ES-I3 (cell line): ENCODE data around the gene NEU3.
"Not testable (repeated sequence)": the region's sequence is repeated elsewhere in the genome, so short reads cannot be mapped to it uniquely, and the experiment has no call there.

Source experiments
- H3K36me3 ChIP-seq: 2 replicates; pipeline ENCODE4 v1.6.1; 2013; ENCODE audit warnings: mild to moderate bottlenecking, low read length, control low read depth, moderate library complexity; ENCODE audit not compliant: insufficient read depth
- H3K4me1 ChIP-seq: 2 replicates; pipeline ENCODE4 v1.6.1; 2013; ENCODE audit warnings: mild to moderate bottlenecking, control low read depth, low read length; ENCODE audit not compliant: insufficient read depth
- H3K9ac ChIP-seq: 2 replicates; pipeline ENCODE4 v1.6.1; 2013; ENCODE audit warnings: low read depth, mild to moderate bottlenecking, low read length, moderate library complexity
- H3K9me3 ChIP-seq: 2 replicates; pipeline ENCODE4 v1.6.1; 2013; ENCODE audit warnings: mild to moderate bottlenecking, low read length, moderate library complexity; ENCODE audit not compliant: control insufficient read depth, insufficient read depth

NEU3 gene

DNA sequence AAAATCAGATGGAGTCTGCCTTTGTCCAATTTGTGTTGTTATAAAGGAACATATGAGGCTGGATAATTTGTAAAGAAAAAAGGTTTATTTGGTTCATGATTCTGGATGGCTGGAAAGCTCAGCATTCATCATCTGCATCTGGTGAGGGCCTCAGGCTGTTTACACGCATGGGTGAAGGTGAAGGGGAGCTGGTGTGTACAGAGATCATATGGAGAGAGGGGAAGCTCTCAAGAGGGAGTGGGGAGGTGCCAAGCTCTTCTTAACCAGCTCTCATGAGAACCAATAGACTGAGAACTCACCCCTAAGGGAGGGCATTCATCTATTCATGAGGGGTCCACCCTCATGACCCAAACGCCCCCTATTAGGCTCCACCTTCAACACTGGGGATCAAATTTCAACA lies 40.0 kb downstream of the NEU3 start:
- Histone ChIP-seq H3K9ac (no peak overlapping the region), H3K9me3 (no peaks in the 10 kb centered on the region), H3K4me1 (no peaks in the 10 kb centered on the region; the same call in 1 of the 2 replicates), H3K36me3 (no peaks in the 10 kb centered on the region)

DNA sequence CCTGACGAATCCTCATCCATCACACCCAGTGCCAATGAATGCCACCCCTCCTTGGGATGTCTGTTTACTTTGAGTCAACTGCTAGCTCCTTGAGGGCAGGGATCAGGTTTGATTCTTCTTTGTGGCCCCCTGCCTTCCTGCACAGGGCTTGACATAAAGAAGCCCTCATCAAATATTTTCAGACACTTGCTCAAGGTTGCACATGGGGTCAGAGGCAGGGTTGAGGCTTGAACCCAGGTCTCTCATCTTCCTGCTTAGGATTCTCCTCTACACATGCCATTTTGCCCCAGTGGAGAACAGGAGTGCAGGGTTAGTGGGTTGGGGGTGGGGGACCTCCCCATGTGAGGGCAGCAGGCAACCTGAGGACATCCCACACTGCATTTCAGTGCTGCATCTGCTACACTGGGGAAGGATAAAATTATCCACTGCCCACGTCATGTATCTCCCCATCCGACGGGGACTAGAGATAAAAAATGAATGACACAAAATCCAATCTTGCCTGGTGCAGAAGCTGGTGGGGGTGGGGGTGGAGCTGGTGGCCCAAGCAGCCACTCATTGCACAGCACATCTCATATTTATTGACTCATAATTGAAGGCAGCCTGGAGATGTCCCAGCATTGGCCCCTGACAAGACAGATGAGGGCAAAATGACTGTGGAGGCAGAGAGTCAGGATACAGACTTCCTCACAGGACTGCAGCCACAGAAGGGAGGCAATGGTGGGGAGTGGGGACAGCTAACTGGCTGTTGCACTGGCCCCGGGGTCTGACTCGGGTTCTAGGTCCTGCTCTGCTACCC lies 41.3 kb downstream of the NEU3 start:
- Histone ChIP-seq H3K4me1 (no peaks in the 10 kb centered on the region; the same call in 1 of the 2 replicates), H3K36me3 (no peaks in the 10 kb centered on the region), H3K9me3 (no peaks in the 10 kb centered on the region), H3K9ac (no peak overlapping the region)

GRCh38 chr11:75031224-75031753 lies 42.6 kb downstream of the NEU3 start:
- peaks cover 2% of the 10 kb centered on the region; the same call in 1 of the 2 replicates for H3K4me1 ChIP-seq
- H3K9me3 ChIP-seq: no peaks in the 10 kb centered on the region
- H3K36me3 ChIP-seq: no peaks in the 10 kb centered on the region
- H3K9ac ChIP-seq: no peak overlapping the region

DNA sequence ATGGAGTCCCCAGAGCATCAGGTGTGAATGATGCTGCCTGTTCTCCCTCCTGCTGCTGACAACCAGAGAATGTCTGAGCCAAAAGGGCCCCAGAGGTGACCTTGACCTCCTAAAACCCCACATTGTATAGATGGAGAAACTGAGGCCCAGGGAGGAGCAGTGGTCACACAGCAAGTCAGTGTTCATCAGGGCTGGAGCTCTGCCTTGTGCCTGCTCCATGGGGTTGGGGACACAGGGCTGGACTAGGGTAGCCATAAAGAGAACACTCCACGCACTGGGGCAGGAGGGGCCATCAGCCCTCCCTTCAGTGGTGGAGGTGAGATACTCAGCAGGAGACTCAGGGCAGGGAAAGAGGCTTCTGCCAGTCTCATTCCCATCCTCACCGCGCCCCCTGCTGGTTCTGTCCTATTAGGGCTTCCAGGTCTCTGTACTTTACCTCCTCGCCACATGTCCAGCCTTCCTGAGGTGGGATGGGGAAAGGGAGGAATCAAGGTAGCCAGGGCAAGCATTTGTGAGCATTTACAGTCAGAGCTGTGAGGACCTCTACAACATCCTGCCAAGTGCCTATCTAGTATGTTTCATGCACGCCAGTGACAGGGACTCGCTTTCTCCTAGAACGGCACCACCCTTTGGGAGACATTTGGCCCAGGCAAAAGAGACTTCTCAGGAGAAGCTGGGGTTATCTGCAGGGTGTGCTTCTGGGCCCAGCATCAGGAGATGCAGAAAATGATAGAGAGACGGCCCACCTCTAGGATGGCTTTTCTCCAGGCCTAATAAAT lies 43.2 kb downstream of the NEU3 start:
- H3K9ac ChIP-seq: no peak overlapping the region
- H3K9me3 ChIP-seq: no peaks in the 10 kb centered on the region
- H3K36me3 ChIP-seq: no peaks in the 10 kb centered on the region
- peaks cover 3% of the 10 kb centered on the region; the same call in 1 of the 2 replicates for H3K4me1 ChIP-seq

GRCh38 chr11:75032550-75032935 lies 43.8 kb downstream of the NEU3 start:
- no peaks in the 10 kb centered on the region for H3K36me3 ChIP-seq
- H3K9me3 ChIP-seq: no peaks in the 10 kb centered on the region
- no peak overlapping the region for H3K9ac ChIP-seq
- H3K4me1 ChIP-seq: peaks cover 3% of the 10 kb centered on the region; the same call in 1 of the 2 replicates

GRCh38 chr11:75033916-75034315 lies 45.2 kb downstream of the NEU3 start:
- H3K9me3 ChIP-seq: no peaks in the 10 kb centered on the region
- H3K9ac ChIP-seq: no peak overlapping the region
- H3K4me1 ChIP-seq: peaks cover 3% of the 10 kb centered on the region; the same call in 1 of the 2 replicates
- no peaks in the 10 kb centered on the region for H3K36me3 ChIP-seq

DNA sequence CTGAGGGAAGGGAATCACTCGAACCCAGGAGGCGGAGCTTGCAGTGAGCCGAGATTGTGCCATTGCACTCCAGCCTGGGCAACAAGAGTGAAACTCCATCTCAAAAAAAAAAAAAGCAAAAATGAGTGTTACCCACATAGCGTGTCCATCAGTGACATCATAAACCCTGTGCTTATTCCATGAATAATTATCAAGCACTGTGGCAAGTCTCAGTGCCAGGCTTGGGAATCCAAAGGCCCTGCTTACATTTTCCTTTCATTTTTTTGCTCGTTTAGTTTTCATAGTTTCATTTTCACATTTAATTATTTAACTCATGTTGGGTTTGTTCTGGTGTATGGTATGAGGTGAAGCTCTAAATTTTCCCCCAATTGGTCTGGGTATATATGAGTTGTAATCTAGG lies 46.5 kb downstream of the NEU3 start:
- H3K4me1 ChIP-seq: peaks cover 3% of the 10 kb centered on the region; the same call in 1 of the 2 replicates

DNA sequence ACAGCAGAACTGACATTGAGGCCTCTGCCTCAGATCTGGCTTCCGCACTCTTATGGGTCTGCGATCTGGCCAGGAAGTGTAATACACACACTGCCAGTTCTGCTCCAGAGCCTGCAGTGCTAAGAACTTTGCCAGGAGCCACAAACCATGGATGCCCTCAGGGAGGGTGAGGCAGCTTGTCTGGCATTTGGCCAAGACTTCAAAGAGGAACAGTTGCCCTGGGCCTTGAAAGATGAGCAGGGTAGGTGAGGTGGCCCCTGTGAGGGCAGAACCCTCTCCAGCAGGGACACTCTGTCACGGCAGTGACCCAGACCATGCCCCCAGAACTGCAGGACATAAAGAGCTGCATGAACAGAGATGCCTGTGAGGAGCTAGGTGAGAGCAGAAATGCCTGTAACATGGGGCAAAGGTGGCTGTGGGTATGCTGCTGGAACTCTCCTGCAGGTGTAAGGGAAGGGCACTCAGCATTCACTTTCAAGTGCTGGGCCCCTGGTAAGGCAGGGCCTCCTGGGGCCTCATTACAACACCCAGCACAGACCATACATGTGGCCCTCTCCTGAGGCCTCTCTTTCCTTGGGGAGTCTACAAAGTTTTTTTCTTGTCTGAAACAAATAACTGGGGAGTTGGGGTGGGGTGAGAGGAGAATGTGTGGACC lies 47.3 kb downstream of the NEU3 start:
- peaks cover 3% of the 10 kb centered on the region; the same call in 1 of the 2 replicates for H3K4me1 ChIP-seq
- H3K9ac ChIP-seq: no peak overlapping the region
- H3K36me3 ChIP-seq: no peaks in the 10 kb centered on the region
- no peaks in the 10 kb centered on the region; the same call in 1 of the 2 replicates for H3K9me3 ChIP-seq

More for the DNA sequence above, 46.5 kb downstream of the NEU3 start:
- Histone ChIP-seq H3K36me3 (no peaks in the 10 kb centered on the region), H3K9me3 (no peaks in the 10 kb centered on the region; the same call in 1 of the 2 replicates), H3K9ac (no peak overlapping the region)

GRCh38 chr11:75040167-75040770 lies 51.5 kb downstream of the NEU3 start:
- Histone ChIP-seq H3K36me3 (no peaks in the 10 kb centered on the region), H3K4me1 (peaks cover 3% of the 10 kb centered on the region; the same call in 1 of the 2 replicates), H3K9me3 (no peaks in the 10 kb centered on the region; the same call in 1 of the 2 replicates), H3K9ac (no peak overlapping the region)

DNA sequence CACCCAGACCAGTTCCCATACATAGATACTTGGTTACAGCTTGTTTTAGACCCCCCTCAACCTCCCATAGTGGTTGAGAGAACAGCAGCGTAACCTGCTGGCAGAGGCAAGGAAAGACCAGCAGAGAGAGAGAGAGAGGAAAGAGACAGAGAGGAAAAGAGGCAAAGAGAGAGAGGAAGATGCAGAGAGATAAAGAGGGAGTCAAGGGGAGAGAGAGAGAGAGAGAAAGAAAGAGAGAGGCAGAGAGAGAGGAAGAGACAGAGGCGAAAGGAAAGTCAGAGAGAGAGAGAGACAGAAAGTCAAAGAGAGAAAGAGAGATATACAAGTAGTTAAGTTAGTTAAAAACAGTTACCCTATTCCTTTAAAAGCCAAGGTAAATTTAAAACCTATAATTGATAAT lies 52.5 kb downstream of the NEU3 start:
- Histone ChIP-seq H3K9me3 (no peaks in the 10 kb centered on the region; the same call in 1 of the 2 replicates), H3K36me3 (no peaks in the 10 kb centered on the region), H3K9ac (no peak overlapping the region), H3K4me1 (peaks cover 1% of the 10 kb centered on the region; the same call in 1 of the 2 replicates)

DNA sequence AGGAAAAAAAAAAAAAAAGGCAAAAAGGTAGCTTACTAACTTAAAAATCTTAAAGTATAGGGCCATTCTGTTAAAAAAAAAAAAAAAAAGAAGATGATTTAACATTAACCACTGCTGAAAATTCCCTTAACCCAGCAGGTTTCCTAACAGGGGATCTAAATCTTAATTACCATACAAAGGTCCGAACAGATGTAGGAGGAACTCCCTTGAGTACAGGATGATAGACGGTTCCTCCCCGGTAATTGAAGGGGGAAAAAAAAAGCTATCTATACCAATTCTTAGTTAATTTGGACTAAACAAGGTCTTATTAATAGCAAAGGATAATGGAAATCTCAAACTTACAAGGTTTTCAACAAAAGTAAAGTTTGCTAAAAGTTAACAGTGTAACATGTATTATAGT lies 53.1 kb downstream of the NEU3 start:
- not testable (repeated sequence) for H3K9me3 ChIP-seq, H3K9ac ChIP-seq, H3K36me3 ChIP-seq, H3K4me1 ChIP-seq

DNA sequence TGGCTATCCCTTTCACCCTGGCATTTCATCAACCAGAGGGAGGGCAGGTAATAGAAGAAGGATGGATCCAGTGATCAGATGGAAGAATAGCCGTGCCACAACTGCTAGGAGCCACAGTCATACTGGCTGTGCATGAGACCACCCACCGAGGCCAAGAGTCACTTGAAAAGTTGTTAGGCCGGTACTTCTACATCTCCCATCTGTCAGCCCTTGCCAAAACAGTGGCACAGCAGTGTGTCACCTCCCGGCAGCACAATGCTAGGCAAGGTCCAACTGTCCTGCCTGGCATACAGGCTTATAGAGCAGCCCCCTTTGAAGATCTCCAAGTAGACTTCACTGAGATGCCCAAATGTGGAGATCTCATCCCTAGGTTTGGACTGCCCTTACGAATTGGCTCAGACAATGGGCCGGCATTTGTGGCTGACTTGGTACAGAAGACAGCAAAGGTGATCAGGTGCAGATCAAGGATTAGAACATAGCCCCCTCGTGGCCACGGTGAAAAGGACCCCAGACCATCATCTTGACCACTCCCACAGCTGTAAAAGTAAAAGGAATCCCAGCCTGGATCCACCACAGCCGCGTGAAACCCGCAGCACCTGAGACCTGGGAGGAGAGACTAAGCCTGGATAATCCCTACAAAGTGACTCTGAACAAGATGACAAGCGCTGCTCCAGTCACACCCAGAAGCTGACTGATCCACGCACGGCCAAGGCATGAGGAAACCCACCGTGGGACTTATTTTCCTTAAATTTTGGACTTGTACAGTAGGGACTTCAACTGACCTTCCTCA lies 55.8 kb downstream of the NEU3 start:
- not testable (repeated sequence) for H3K9me3 ChIP-seq, H3K36me3 ChIP-seq, H3K4me1 ChIP-seq, H3K9ac ChIP-seq

DNA sequence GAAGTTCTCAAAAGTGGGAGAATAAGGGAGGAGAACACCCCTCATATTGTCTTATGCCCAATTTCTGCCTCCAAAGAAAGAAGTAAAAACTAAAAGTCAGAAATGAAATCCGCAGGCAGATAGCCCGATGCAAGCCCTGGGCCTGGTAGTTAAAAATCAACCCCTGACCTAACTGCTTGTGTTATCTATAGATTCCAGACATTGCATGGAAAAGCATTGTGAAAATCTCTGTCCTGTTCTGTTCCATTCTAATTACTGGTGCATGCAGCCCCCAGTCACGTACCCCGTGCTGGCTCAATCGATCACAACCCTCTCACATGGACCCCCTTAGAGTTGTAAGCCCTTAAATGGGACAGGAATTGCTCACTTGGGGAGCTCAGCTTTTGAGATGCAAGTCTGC lies 57.9 kb downstream of the NEU3 start:
- H3K4me1 ChIP-seq, H3K36me3 ChIP-seq, H3K9ac ChIP-seq: not testable (repeated sequence)

More for the DNA sequence above, 57.9 kb downstream of the NEU3 start:
- not testable (repeated sequence) for H3K9me3 ChIP-seq
